HG02884 (cell line): ENCODE measurements around the gene RNASE9.
"Not testable (repeated sequence)": the region's sequence is repeated elsewhere in the genome, so short reads cannot be mapped to it uniquely, and the experiment has no call there.

ENCODE experiments used
- ATAC-seq: cut with Tn5 transposase; IDR thresholded peaks from one replicate; pipeline ENCODE4 v1.9.1; 2021; ENCODE audit warnings: mild to moderate bottlenecking, moderate library complexity; ENCODE audit not compliant: unreplicated experiment

Gene RNASE9

DNA sequence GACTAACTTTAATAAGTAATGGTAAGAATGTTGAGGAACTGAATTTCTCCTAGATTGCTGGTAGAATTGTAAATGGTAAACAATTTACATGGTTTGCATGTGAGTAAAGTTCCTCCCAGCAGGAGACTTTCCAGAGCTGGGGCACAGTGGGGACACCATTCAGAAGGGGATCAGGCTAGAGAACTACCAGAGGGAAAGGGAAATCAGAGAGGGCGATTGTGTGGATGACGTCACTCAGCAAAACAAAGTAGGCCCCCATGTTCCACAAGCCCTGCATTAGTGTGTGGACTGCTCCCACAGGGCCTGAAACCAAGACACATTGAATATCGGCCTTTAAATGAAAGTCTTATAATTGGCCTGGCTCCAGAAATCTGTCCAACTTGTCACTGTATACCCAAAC is 17.5 kb upstream of the RNASE9 start:
- no peak for ATAC-seq

DNA sequence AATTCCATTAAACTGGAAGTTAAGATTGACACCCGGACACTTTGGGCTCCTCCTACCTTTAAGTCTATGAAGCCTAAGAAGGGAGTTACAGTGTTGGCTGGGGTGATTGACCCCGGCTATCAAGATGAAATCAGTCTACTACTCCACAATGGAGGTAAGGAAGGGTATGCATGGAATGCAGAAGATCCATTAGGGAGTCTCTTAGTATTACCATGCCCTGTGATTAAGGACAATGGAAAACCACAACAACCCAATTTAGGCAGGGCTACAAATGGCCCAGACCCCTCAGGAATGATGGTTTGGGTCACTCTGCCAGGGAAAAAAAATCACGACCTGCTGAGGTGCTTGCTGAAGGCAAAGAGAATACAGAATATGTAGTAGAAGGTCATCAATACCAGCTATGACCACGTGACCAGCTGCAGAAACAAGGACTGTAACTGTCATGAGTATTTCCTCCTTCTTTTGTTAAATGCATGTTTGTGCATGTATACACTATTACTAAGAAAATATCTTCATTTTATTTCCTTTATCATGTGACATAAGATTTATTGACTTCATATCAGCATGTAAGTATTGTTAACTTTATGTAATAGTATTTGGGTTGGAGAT is 11.6 kb upstream of the RNASE9 start:
- not testable (repeated sequence) for ATAC-seq

DNA sequence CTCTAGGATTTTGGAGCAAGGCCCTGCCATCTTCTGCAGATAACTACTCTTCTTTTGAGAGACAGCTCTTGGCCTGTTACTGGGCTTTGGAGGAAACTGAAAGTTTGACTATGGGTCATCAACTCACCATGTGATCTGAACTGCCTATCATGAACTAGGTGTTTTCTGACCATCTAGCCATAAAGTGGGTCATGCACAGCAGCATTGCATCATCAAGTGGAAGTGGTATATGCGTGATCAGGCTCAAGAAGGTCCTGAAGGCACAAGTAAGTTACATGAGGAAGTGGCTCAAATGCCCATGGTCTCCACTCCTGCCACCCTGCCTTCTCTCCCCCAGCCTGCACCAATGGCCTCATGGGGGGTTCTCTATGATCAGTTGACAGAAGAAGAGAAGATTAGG is 9.9 kb upstream of the RNASE9 start:
- ATAC-seq: not testable (repeated sequence)

DNA sequence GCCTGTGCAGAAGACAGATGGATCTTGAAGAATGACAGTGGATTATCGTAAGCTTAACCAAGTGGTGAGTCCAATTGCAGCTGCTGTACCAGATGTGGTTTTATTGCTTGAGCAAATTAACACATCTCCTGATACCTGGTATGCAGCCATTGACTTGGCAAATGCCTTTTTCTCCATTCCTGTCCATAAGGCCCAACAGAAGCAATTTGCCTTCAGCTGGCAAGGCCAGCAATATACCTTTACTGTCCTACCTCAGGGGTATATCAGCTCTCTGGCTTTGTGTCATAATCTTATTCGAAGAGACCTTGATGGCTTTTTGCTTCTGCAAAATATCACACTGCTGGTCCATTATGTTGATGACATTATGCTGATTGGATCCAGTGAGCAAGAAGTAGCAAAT is 9.0 kb upstream of the RNASE9 start:
- ATAC-seq: not testable (repeated sequence)

DNA sequence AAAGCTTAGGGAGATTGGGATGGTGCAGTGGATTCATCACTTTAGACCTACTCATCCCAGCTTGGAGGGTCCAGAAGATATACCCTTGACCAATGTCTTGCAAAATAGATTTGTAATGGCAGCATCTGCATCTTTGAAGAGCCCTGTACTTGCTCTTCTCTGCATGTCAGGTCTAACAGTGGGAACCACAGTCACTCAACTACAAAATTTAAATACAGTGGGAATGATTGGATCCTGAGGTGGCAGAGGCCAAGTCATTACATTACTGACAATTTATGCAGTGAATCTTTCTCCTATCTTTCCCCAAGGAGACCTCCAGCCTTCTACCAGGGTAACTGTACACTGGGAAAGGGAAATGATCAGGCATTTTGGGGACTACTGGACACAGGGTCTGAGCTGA is 8.2 kb upstream of the RNASE9 start:
- ATAC-seq: no peak

DNA sequence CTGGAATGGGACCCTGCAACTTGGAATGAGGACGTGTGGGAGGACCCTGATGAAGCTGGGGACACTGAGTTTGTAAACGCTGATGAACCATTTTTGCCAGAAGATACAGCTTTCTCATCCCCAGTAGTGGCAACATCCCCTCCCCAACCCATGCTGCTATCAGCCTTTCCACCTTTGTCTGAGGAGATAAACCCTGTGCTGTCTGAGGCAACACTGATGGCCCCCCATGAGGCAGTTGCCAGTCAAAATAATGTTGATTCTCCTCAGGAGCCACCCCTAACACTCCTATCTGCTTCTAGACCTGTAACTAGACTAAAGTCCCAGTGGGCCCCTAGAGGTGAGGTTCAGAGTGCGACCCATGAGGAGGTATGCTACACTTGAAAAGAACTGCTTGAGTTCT is 7.5 kb upstream of the RNASE9 start:
- no peak for ATAC-seq

DNA sequence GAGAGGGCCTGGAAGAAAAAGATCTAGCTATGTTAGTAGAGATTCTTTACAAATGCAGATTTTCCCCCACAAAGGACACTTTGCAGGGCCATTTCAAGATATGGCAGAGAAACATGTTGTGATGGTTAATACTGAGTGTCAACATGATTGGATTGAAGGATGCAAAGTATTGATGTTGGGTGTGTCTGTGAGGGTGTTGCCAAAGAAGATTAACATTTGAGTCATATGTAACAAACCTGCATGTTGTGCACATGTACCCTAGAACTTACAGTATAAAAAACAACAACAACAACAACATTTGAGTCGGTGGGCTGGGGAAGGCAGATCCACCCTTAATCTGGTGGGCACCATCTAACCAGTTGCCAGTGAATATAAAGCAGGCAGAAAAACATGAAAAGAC is 6.4 kb upstream of the RNASE9 start:
- ATAC-seq: not testable (repeated sequence)

DNA sequence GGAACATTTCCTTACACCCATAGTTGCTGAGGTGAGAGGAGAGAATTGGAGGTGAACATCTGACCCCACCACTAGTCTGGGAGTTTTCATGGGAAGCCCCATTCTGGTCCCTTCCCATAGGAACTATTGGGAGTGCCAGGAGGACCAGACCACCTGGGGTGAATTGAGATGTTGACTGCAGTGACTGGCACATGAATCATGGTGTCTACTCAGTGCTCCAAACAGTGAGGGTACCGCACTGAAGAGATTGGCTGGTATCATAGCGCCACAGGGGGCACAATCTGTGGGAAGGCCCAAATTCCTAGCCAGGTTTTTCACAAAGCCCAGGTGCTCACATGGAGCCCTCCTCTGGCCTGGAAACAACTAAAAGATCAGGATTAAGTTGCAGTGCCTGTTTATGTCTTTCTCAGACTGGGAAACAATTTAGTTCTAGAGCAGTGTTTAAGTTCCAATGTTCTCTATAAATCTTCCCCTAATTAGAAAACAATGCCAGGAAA is 3.7 kb upstream of the RNASE9 start:
- no peak for ATAC-seq

DNA sequence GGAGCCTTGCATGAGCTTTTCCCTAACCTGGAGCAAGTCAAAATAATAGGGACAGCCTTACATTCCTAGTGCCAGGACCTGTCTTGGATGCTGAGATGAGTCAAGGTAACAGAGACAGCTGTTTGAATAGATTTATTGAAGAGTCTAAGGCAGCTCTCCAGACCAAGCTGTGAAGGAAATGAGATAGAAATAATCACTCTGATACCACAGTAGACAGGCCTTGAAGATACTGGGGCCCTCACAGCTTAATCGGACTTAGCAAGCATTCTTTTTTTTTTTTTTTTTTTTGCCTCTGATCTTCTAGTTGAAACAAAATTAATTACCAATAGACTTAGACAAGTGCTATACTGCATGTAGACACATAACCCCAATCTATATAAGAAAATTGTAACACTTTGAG is 3.1 kb upstream of the RNASE9 start:
- no peak for ATAC-seq

DNA sequence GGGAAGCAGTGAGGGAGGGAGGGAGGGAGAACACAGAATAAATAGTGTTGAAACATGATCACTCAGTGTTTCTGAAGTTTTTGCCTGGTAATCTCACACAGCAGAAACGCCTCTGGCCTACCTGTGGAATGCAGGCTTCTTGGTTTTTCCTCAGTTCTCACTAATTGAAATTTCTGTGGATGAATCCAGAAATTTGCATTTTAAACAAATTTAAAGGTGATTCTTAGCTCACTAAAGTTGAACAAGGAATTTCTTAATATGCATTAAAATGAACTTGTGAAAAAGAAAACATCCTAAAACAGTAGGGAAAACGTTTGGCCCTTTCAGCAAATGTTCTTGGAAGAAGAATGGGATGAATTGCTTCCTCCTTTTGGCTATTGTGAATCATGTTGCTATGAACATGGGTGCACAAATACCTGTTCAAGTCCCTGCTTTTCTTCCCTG is 1.4 kb downstream of the RNASE9 start:
- no peak for ATAC-seq

DNA sequence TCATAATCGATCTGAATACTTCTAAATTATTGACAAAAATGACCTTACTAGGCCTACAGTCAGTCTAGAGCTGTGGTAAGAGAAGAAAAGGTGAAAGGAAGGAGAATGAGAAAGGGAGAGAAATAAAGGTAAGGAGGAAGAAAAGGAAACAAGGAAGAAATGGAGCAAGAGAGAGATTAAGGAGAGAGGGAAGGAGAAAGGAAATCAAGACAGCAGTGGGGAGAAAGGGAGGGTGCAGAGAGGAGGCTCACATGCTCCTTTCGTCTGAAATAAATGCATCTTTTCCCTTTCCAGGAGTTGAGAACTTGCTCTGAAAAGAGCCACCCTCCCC is 3.7 kb downstream of the RNASE9 start:
- ATAC-seq: no peak

DNA sequence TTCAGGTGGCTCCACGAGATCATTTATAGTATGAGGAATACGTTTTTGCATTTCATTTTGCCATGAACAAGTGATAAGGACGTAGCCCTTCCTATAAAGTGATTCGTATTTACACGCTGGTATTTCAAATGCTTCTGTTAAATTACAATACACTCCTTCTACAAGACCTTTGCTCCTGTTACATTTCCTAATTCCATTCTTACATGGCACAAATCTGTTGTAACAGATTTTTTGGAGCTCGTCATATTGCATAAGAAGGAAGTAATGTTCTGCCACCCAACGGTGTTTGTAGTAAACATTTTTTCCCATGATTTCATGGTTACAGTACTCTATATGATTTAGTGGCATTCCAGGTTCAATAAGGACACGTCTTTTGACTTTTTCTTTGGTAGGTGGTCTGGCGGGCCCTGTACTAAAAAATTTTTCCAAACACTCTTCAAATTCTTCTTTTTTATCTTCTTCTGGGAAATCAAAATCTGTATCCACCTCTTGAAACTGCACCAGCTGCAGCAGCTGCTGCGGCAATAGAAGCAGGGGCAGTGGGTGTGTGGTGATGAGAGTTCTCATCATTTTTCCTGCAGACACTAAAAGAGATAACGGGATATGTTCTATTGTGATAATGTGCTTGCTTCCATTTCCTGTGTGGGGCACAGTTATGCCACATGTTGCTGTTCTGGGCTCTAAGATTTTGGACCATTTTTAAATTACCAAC is 4.2 kb downstream of the RNASE9 start:
- ATAC-seq: no peak

DNA sequence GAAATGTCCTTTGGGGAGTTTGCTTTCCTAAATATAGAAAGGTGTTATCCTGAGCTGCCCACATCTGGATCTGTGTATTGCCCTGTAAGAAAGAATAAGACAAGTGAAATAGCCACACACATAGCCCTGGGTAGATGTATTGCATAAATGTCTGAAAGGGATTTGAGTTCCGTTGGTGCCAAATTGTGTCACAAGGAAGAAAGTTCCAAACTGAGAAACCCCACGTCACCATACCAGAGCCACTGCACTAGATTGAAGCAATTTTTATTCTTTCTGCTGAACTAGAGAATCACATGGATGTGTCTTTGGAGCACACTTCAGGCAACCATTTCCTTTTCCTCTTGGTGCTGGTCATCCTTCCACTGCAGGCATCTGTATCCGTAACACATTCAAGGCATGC is 5.0 kb downstream of the RNASE9 start:
- ATAC-seq: no peak

DNA sequence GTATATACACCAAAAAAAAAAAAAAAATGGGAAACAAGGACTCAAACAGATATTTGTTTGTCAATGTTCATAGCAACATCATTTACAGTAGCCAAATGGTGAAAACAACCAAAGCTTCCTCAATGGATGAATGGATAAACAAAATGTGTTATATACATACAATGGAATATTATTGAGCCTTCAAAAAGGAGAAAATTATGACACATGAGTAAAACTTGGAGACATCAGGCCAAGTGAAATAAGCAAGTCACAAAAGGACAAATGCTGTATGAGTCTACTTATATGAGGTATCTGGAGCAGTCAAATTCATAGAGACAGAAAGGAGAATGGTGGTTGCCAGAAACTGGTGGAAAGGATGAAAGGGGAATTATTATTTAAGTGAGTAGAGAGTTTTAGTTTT is 7.8 kb downstream of the RNASE9 start:
- ATAC-seq: no peak

DNA sequence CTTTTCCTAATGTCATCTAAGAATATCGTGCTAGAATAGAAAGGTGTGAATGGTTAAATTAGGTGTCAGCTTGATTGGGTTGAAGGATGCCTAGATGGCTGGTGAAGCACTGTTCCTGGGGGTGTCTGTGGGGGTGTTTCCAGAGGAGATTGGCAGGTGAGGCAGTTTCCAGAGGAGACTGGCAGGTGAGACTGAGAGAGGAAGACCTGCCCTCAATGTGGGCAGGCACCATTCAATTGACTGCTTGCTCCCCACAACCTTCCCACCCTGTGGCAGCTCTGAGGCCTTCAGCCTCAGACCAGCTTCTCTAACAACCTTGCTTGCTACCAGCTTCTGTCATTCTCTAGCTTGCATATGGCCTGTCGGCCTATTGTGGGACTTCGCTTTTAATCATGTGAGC is 9.2 kb downstream of the RNASE9 start:
- no peak for ATAC-seq

DNA sequence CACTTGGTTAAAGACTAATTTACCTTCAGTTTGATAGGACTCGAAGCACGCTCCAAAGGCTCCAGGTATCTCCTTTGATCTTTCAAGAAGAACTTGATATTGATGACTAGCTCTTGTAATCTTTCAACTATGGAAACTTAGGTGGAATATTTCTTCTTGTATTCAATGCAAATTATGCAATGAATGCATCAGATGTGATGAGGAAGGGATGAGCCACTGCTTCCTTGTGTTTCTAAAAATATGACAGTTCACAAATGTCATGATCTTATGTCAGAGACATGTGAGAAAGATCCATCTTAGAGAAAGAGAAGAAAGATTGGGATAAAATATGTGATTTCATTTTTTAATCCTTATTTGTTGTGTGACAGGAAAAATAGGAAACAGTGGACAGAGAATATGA is 9.9 kb downstream of the RNASE9 start:
- no peak for ATAC-seq

DNA sequence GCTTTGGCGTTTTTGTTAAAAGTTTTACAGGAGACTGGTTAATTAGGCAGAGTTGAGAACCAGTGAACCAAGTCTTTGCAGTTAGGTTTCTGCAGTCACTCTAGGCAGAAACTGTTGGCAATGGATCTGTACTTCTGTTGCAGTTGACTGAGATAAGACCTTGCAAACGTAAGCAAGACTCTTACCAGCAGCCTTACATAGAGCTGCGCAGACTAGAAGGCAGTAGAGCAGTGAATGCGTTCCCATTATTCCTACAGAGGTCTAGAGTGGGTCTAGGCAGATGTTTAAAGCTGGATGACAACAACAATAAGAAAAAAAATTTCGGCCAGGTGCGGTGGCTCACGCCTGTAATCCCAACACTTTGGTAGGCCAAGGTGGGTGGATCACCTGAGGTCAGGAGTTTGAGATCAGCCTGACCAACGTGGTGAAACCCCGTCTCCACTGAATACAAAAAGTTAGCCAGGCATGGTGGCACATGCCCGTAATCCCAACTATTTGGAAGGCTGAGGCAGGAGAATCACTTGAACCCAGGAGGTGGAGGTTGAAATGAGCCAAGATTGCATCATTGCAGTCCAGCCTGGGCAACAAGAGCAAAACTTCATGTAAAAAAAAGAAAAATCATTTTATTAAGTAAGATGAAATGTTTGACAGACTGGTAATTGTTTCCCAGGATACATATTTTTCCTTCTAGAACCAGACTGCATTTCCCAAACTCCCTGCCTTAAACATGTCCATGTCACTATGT is 12.3 kb downstream of the RNASE9 start:
- no peak for ATAC-seq

DNA sequence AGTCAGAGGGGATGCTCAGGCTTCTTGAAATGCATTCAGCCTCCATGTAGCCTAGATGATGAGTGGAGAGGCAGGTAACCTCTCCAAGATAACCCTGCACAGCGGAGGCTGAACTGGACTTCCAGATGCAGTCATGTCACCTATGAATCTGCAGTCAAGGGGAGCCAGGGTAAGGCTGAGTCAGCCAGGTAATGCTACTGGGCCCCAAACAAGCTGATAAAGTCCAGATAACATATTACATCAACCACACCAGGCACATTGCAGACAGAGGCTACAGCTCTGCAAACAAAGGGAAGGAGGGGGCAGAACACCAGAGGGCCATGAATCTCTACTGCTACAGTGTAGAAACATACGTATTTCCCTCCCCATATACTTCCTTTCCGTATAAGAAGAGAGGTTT is 14.0 kb downstream of the RNASE9 start:
- no peak for ATAC-seq

DNA sequence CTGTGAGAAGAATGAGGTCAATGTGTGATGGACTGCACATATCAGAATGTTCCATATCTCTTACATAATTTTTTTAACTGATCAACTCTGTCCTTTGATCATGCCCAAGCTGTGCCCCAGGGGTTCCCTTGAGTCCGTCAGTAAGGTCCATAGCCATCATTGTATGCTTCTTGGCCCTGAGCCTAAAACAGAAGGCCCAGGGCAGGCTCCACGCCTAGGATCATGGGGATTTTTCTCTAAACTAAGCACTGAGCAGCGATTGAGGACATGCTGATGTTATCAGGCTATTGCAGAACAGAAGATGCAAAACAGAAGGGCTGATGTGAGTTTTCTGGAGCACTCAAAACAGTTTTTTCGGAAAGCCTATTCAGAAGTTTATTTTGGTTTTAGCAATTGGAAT is 20.9 kb downstream of the RNASE9 start:
- ATAC-seq: no peak

DNA sequence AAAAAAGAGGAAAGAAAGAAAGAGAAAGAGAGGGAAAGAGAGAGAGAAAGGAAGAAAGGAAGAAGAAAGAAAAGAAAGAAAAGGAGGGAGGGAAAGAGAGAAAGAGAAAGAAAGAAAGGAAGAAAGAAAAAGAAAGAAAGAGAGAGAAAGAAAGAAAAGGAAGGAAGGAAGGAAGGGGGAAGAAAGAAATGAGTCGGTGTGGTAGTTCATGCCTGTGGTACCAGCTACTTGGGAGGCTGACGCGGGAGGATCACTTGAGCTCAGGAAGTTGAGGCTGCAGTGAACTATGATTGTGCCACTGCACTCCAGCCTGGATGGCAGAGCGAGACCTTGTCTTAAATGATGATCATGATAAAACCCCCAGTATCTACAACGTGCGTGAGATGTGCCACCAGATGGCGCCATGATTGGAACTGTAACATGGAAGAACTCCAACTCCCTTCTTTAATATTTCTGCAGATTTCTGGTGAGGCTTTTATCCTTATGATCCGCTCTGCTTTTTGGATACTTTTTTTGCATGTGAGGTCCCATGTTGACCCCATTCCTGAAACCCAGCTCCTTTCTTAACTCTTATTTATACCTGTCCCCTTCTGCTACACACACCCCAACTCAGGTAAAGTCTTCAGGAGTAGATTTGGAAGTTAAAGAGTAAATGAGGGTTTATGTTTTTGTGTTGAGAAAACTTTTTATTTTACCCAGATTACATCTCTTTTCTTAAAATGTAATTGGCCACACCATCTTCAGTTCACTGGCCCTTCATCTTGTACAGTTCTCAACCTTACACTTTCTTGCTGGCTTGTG is 29.9 kb downstream of the RNASE9 start:
- ATAC-seq: no peak

DNA sequence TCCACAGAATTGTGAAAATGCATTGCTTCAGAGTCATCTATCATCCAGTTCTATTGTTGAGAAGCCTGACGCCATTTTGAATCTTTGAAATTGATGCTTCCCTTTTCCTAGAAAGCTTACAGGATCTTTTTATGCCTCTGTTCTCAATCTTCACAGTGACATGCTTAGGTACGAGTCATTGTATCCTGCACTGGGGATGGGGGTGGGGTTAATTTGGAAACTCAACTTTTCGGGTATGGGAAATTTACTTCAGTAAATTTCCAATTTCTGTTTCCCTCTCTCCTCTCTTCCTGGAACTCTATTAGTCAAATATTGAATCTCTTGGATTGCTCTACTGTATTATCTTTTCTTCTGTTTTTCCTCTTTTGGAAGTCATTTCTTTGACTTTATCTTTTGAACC is 31.0 kb downstream of the RNASE9 start:
- no peak for ATAC-seq
